Natural killer cell (primary cell): ENCODE data around the gene GALNT16. TPM values are rescaled to one million over a fixed set of nuclear protein-coding genes. Genes with fewer than 3 reads are reported as not detected.

Experiments used
- ATAC-seq, 3 donors: fragments of 150-1000 bp in 2 of 3; fragments of 200-7000 bp in 1 of 3; cut with Tn5 transposase; 1 replicate in 1 of 3; 2 replicates in 2 of 3; pipeline ENCODE4 v1.10.0; 2021; ENCODE audit warnings: mild to moderate bottlenecking in 2 of 3, moderate library complexity in 2 of 3
- DNase-seq, 2 donors: peaks; one replicate each; pipeline versions ENCODE4 v3.0.0 to v3.0.0-alpha.2; 2013 to 2021; ENCODE audit warnings: mixed read lengths in 1 of 2
- H3K27ac ChIP-seq: one replicate; pipeline ENCODE4 v1.5.1; 2013; ENCODE audit warnings: mild to moderate bottlenecking, low read length
- H3K27me3 ChIP-seq: one replicate; pipeline ENCODE4 v1.6.1; 2013; ENCODE audit warnings: low read length; ENCODE audit not compliant: control insufficient read depth, insufficient read depth
- H3K36me3 ChIP-seq: one replicate; pipeline ENCODE4 v1.6.1; 2013; ENCODE audit warnings: low read length; ENCODE audit not compliant: control insufficient read depth, insufficient read depth
- H3K4me1 ChIP-seq: one replicate; pipeline ENCODE4 v1.6.1; 2013; ENCODE audit warnings: low read length; ENCODE audit not compliant: control insufficient read depth, insufficient read depth
- H3K4me3 ChIP-seq: one replicate; pipeline ENCODE4 v1.5.1; 2013; ENCODE audit warnings: low read length
- H3K9me3 ChIP-seq: one replicate; pipeline ENCODE4 v1.6.1; 2013; ENCODE audit warnings: low read length; ENCODE audit not compliant: control insufficient read depth, insufficient read depth
- H3K27ac Mint-ChIP-seq, 2 donors: one replicate each; pipeline ENCODE4 v1.8.0; 2022; ENCODE audit warnings: mild to moderate bottlenecking in 2 of 2, mixed read lengths in 2 of 2, moderate library complexity in 1 of 2
- H3K27me3 Mint-ChIP-seq, 2 donors: one replicate each; pipeline ENCODE4 v1.8.0; 2022; ENCODE audit warnings: low read depth in 2 of 2, mixed read lengths in 2 of 2
- H3K36me3 Mint-ChIP-seq: one replicate; pipeline ENCODE4 v1.8.0; 2022; ENCODE audit warnings: mixed read lengths
- H3K4me1 Mint-ChIP-seq, 2 donors: one replicate each; pipeline ENCODE4 v1.8.0; 2022; ENCODE audit warnings: mixed read lengths in 2 of 2
- H3K4me3 Mint-ChIP-seq: one replicate; pipeline ENCODE4 v1.8.0; 2022; ENCODE audit warnings: mild to moderate bottlenecking, moderate library complexity, mixed read lengths
- H3K9me3 Mint-ChIP-seq, 2 donors: one replicate each; pipeline ENCODE4 v1.8.0; 2022; ENCODE audit warnings: mixed read lengths in 2 of 2
- CTCF ChIP-seq: fragments of 200-600 bp; IDR thresholded peaks from one replicate; pipeline ENCODE4 v1.8.0; 2022; ENCODE audit warnings: antibody characterized with exemption
- WGBS: methylation state at CpG from one replicate; pipeline ENCODE4 v1.1.7; 2013; ENCODE audit warnings: missing lambda C conversion rate; ENCODE audit not compliant: insufficient coverage; 5-methylcytosine and 5-hydroxymethylcytosine counted together
- intact Hi-C: fragments of 100-400 bp; cut with micrococcal nuclease; formaldehyde crosslinking; loops from one replicate; pipeline ENCODE4 v1.14.2; 2022
- total RNA-seq, 4 donors: library from RNA; stranded (reverse); fragments of 120-200 nt in 1 of 4; gene quantifications; one replicate each; pipeline versions ENCODE4 v1.2.3 to v1.2.4, GENCODE V29; 2013 to 2022

GALNT16 gene
- total RNA-seq, 3 donors from 2014 or later (not counting 1 experiment from before 2014, with no cell fraction given): not detected

- Histone ChIP-seq H3K27me3 (no peaks in the 10 kb centered on the region), H3K36me3 (peaks cover 24% of the 10 kb centered on the region), H3K27ac (peak within 1 kb of the TSS; percentile 93), H3K9me3 (no peaks in the 10 kb centered on the region), H3K4me3 (peak within 1 kb of the TSS; percentile 69), H3K4me1 (peaks cover 30% of the 10 kb centered on the region)
- H3K4me1 Mint-ChIP-seq: peaks cover 46 to 54% of the 10 kb centered on the region in 2 donors
- H3K36me3 Mint-ChIP-seq: peaks cover 14% of the 10 kb centered on the region
- TF ChIP-seq CTCF: no peak
- H3K27me3 Mint-ChIP-seq: no peaks in the 10 kb centered on the region
- H3K27ac Mint-ChIP-seq: peak within 1 kb of the TSS; percentile 100
- WGBS: under 1% methylated on average over 53 of the region's 53 CpGs
- H3K9me3 Mint-ChIP-seq: no peaks in the 10 kb centered on the region
- ATAC-seq: peak; percentile 85 to 94 (median 88)
- intact Hi-C loops: loop anchor here (5.0 kb wide), 2 partner anchors 246 to 1924 kb away; partner anchors contain the start of genes DCAF5 and SIPA1L1
- H3K4me3 Mint-ChIP-seq: peak within 1 kb of the TSS; percentile 97
- peak; percentile 90 to 97 for DNase-seq
Observed at GRCh38 chr14:69398053-69398817, 138.3 kb downstream of the GALNT16 start, which contains the start of the genes ERH and SLC39A9. TSS of gene ERH (minus strand) at chr14:69398299. CDS start at chr14:69398233, 66 bp downstream. TSS of gene SLC39A9 (plus strand) at chr14:69398692. CDS start at chr14:69399370, 678 bp downstream.

- Mint-ChIP-seq H3K27ac (peak overlapping the region; percentile 100), H3K36me3 (peaks cover 10% of the 10 kb centered on the region), H3K9me3 (no peaks in the 10 kb centered on the region), H3K4me1 (peaks cover 43 to 49% of the 10 kb centered on the region in 2 donors), H3K27me3 (no peaks in the 10 kb centered on the region), H3K4me3 (peak overlapping the region; percentile 97)
- H3K27me3 ChIP-seq: no peaks in the 10 kb centered on the region
- peak overlapping the region; percentile 69 for H3K4me3 ChIP-seq
- H3K4me1 ChIP-seq: peaks cover 30% of the 10 kb centered on the region
- H3K36me3 ChIP-seq: peaks cover 19% of the 10 kb centered on the region
- TF ChIP-seq CTCF: no peak
- WGBS: 1% methylated on average over 18 of the region's 18 CpGs
- peak overlapping the region; percentile 93 for H3K27ac ChIP-seq
- ATAC-seq: peak in 1 of 3 donors; percentile 6
- intact Hi-C loops: loop anchor here (5.0 kb wide), 2 partner anchors 247 to 1923 kb away; partner anchors contain the start of genes DCAF5 and SIPA1L1
- H3K9me3 ChIP-seq: no peaks in the 10 kb centered on the region
- DNase-seq: no peak
Observed at GRCh38 chr14:69398818-69399210, 138.9 kb downstream of the GALNT16 start.

GRCh38 chr14:69399750-69400149, 139.8 kb downstream of the GALNT16 start:
- Histone ChIP-seq H3K27ac (no peak overlapping the region), H3K4me1 (peaks cover 30% of the 10 kb centered on the region), H3K9me3 (no peaks in the 10 kb centered on the region), H3K4me3 (no peak overlapping the region), H3K27me3 (no peaks in the 10 kb centered on the region), H3K36me3 (peaks cover 12% of the 10 kb centered on the region)
- Mint-ChIP-seq H3K36me3 (peaks cover 10% of the 10 kb centered on the region), H3K4me1 (peaks cover 43 to 46% of the 10 kb centered on the region in 2 donors), H3K27me3 (no peaks in the 10 kb centered on the region), H3K27ac (peak overlapping the region; percentile 100), H3K9me3 (no peaks in the 10 kb centered on the region), H3K4me3 (peak overlapping the region; percentile 97)
- TF ChIP-seq CTCF: no peak
- WGBS: 96% methylated on average over 8 of the region's 8 CpGs
- intact Hi-C loops: loop anchor here (5.0 kb wide), 2 partner anchors 247 to 1923 kb away; partner anchors contain the start of genes DCAF5 and SIPA1L1
- no peak for ATAC-seq
- no peak for DNase-seq
